ENCODE data around the gene HSD17B1.
"Not testable (repeated sequence)": the region's sequence is repeated elsewhere in the genome, so short reads cannot be mapped to it uniquely, and the experiment has no call there.

The HSD17B1 gene

GRCh38 chr17:42552736-42553135, at the start of gene HSD17B1:
Gene HSD17B1 (plus strand): TSS chr17:42552923. CDS start chr17:42552934, 11 bp downstream.
- not testable (repeated sequence) for FAIRE-seq

- no peak for FAIRE-seq
These were observed 49.8 kb upstream of the HSD17B1 start for GRCh38 chr17:42502926-42503325.

- FAIRE-seq = no peak
These were observed 45.1 kb upstream of the HSD17B1 start for GRCh38 chr17:42507671-42508070.

GRCh38 chr17:42508426-42509165, 44.1 kb upstream of the HSD17B1 start:
- FAIRE-seq = no peak

GRCh38 chr17:42509409-42509808, 43.3 kb upstream of the HSD17B1 start:
- FAIRE-seq = no peak

- FAIRE-seq = no peak
These were observed 42.9 kb upstream of the HSD17B1 start for GRCh38 chr17:42509841-42510240.

GRCh38 chr17:42512246-42512645, 40.5 kb upstream of the HSD17B1 start:
- FAIRE-seq = no peak

GRCh38 chr17:42512733-42513251, 39.9 kb upstream of the HSD17B1 start:
- FAIRE-seq = no peak

- no peak for FAIRE-seq
These were observed 39.0 kb upstream of the HSD17B1 start for GRCh38 chr17:42513686-42514085.

GRCh38 chr17:42514279-42514678, 38.4 kb upstream of the HSD17B1 start:
- no peak for FAIRE-seq

GRCh38 chr17:42514867-42515266, 37.9 kb upstream of the HSD17B1 start:
- FAIRE-seq = no peak

GRCh38 chr17:42517516-42517915, 35.2 kb upstream of the HSD17B1 start:
- FAIRE-seq = peak; percentile 34

GRCh38 chr17:42518046-42518754, 34.5 kb upstream of the HSD17B1 start:
- no peak for FAIRE-seq

GRCh38 chr17:42518755-42519545, 33.8 kb upstream of the HSD17B1 start:
- FAIRE-seq = no peak

- peak; percentile 32 for FAIRE-seq
These were observed 32.9 kb upstream of the HSD17B1 start for GRCh38 chr17:42519546-42520491.

GRCh38 chr17:42520540-42520951, 32.2 kb upstream of the HSD17B1 start:
- FAIRE-seq = no peak

- no peak for FAIRE-seq
These were observed 31.7 kb upstream of the HSD17B1 start for GRCh38 chr17:42521036-42521435.

- no peak for FAIRE-seq
These were observed 31.0 kb upstream of the HSD17B1 start for GRCh38 chr17:42521666-42522262.

GRCh38 chr17:42522263-42522790, 30.4 kb upstream of the HSD17B1 start:
- no peak for FAIRE-seq

- no peak for FAIRE-seq
These were observed 29.9 kb upstream of the HSD17B1 start for GRCh38 chr17:42522798-42523278.

- no peak for FAIRE-seq
These were observed 27.5 kb upstream of the HSD17B1 start for GRCh38 chr17:42525221-42525620.

All from A204.1 (cell line).